ENCODE measurements around the gene HECW1.
"Not testable (repeated sequence)": the region's sequence is repeated elsewhere in the genome, so short reads cannot be mapped to it uniquely, and the experiment has no call there.

GRCh38 chr7:43073811-43074210, 38.6 kb upstream of the HECW1 start:
- TF ChIP-seq TBP (IDR thresholded peaks at IDR 0.05; ENCODE audit: low read depth, low read length); SIN3A (conservative IDR thresholded peaks at IDR 0.05 in 1 of 2, IDR thresholded peaks at IDR 0.05 in 1 of 2; ENCODE audit: low read depth in 1 of 2, low read length in 2 of 2); CTCF (IDR thresholded peaks at IDR 0.05; ENCODE audit: control extremely low read depth in 1 of 3, insufficient read depth in 1 of 3, low read depth in 1 of 3, low read length in 3 of 3); CREB1 (IDR thresholded peaks at IDR 0.05); HDAC6 (IDR thresholded peaks at IDR 0.05; ENCODE audit: low read depth, low read length); GABPA (IDR thresholded peaks at IDR 0.05; ENCODE audit: borderline replicate concordance, insufficient read depth, low read length): not testable (repeated sequence)

All from H1 (cell line).